Activated B cell treated with CpG ODN at 0.5 μM for 24 hours (primary cell): ENCODE measurements around the gene SFI1. TPM values are rescaled to one million over a fixed set of nuclear protein-coding genes. Genes with fewer than 3 reads are reported as not detected.
"Not testable (repeated sequence)": the region's sequence is repeated elsewhere in the genome, so short reads cannot be mapped to it uniquely, and the experiment has no call there.

ENCODE experiments used
- ATAC-seq: fragments of 200-7000 bp; cut with Tn5 transposase; one replicate; pipeline ENCODE4 v1.10.0; 2021; ENCODE audit warnings: low read depth, mild to moderate bottlenecking, moderate library complexity
- CTCF ChIA-PET: fragments of 350-600 bp; sonication (Branson Sonifier 250); formaldehyde crosslinking; loops from one replicate; lab custom pipeline; 2021; ENCODE audit warnings: antibody characterized with exemption; lab: Charles Lee
- POLR2A ChIA-PET: fragments of 350-600 bp; sonication (Branson Sonifier 250); formaldehyde crosslinking; loops from one replicate; lab custom pipeline; 2021; ENCODE audit warnings: antibody characterized with exemption; lab: Charles Lee
- DNase-seq: peaks from one replicate; pipeline ENCODE4 v3.0.0; 2022
- H3K27ac Mint-ChIP-seq: one replicate; pipeline ENCODE4 v1.8.0; 2020; ENCODE audit warnings: mixed read lengths
- H3K27me3 Mint-ChIP-seq: one replicate; pipeline ENCODE4 v1.8.0; 2021; ENCODE audit warnings: mixed read lengths
- H3K36me3 Mint-ChIP-seq: one replicate; pipeline ENCODE4 v1.8.0; 2021; ENCODE audit warnings: low read depth, mixed read lengths
- H3K4me1 Mint-ChIP-seq: one replicate; pipeline ENCODE4 v1.8.0; 2021; ENCODE audit warnings: mixed read lengths
- H3K4me3 Mint-ChIP-seq: one replicate; pipeline ENCODE4 v1.8.0; 2020; ENCODE audit warnings: mild to moderate bottlenecking, mixed read lengths
- H3K9me3 Mint-ChIP-seq: one replicate; pipeline ENCODE4 v1.8.0; 2020; ENCODE audit warnings: mixed read lengths
- intact Hi-C: fragments of 100-400 bp; cut with micrococcal nuclease; formaldehyde crosslinking; loops from one replicate; pipeline ENCODE4 v1.15.1; 2024
- total RNA-seq: library from RNA; stranded (reverse); gene quantifications from 2 replicates; pipeline ENCODE4 v1.2.3, GENCODE V29; 2022
- TF ChIP-seq, protein P1 (sequence below): fragments of 200-600 bp; IDR thresholded peaks from one replicate; pipeline ENCODE4 v1.8.0; 2022; ENCODE audit warnings: antibody characterized with exemption, mild to moderate bottlenecking

SFI1 gene
- total RNA-seq, 1 donor from 2014 or later = 126 TPM

DNA sequence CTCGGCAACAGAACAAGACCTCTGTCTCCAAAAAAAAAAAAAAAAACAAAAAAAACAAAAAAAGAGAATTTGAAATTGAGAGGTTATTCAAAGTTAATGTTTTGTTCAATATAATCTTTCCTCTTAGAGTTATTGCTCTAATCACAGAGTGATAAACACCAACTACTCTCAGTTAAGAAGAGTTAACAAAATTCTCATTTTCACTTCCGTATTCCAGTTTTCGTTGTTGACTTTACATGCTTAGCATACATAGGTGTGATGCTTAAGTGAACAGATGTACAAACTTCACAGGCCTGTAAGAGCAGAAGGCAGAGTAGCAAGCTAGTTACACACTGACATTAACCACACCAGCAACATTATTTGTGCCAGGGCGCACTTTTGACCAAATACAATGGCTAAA lies 19.0 kb upstream of the SFI1 start:
- TF ChIP-seq, protein P1, sequence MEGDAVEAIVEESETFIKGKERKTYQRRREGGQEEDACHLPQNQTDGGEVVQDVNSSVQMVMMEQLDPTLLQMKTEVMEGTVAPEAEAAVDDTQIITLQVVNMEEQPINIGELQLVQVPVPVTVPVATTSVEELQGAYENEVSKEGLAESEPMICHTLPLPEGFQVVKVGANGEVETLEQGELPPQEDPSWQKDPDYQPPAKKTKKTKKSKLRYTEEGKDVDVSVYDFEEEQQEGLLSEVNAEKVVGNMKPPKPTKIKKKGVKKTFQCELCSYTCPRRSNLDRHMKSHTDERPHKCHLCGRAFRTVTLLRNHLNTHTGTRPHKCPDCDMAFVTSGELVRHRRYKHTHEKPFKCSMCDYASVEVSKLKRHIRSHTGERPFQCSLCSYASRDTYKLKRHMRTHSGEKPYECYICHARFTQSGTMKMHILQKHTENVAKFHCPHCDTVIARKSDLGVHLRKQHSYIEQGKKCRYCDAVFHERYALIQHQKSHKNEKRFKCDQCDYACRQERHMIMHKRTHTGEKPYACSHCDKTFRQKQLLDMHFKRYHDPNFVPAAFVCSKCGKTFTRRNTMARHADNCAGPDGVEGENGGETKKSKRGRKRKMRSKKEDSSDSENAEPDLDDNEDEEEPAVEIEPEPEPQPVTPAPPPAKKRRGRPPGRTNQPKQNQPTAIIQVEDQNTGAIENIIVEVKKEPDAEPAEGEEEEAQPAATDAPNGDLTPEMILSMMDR = no peak
- intact Hi-C loops = loop anchor here (1.0 kb wide), 2 partner anchors 12 to 19 kb away; partner anchors contain the start of genes EIF4ENIF1 and SFI1
- ChIA-PET CTCF (interaction anchor here (1.1 kb wide), 1 partner anchor 80 kb away, joined by 3 read pairs; no protein-coding TSS in a partner anchor), POLR2A (interaction anchor here (0.5 to 1.9 kb wide), 7 partner anchors 12 to 253 kb away, joined by 3 to 15 read pairs (median 5); partner anchors contain the start of genes EIF4ENIF1 and PISD)
- ATAC-seq = peak; percentile 95
- Mint-ChIP-seq H3K27me3 (no peaks in the 10 kb centered on the region), H3K9me3 (no peaks in the 10 kb centered on the region), H3K36me3 (peaks cover 51% of the 10 kb centered on the region), H3K4me3 (no peak overlapping the region), H3K27ac (peak overlapping the region; percentile 82), H3K4me1 (peaks cover 24% of the 10 kb centered on the region)
- DNase-seq = no peak

DNA sequence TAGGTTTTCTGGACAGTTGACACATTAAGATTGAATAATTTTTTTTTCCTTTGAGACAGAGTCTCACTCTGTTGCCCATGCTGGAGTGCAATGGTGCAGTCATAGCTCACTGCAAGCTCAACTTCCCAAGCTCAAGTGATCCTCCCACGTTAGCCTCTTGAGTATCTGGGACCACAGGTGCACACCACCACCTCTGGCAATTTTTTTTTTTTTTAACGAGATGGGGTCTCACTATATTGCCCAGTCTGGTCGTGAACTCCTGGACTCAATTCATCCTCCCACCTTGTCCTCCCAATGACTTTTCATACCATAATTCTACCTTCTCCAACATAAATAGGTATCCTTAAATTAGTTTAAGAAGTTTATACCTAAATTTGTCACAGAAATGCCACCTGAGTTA lies 15.2 kb upstream of the SFI1 start:
- H3K4me3 Mint-ChIP-seq = no peak overlapping the region
- POLR2A ChIA-PET = interaction anchor here (1.0 kb wide), 1 partner anchor 30 kb away, joined by 4 read pairs; no protein-coding TSS in a partner anchor
- H3K36me3 Mint-ChIP-seq = peaks cover 70% of the 10 kb centered on the region
- CTCF ChIA-PET = no interaction called here
- DNase-seq (no peak), ATAC-seq (no peak)
- peaks cover 30% of the 10 kb centered on the region for H3K4me1 Mint-ChIP-seq
- TF ChIP-seq, protein P1 = no peak
- H3K9me3 Mint-ChIP-seq = no peaks in the 10 kb centered on the region
- no peak overlapping the region for H3K27ac Mint-ChIP-seq
- H3K27me3 Mint-ChIP-seq = no peaks in the 10 kb centered on the region
- intact Hi-C loops = no loop called here

DNA sequence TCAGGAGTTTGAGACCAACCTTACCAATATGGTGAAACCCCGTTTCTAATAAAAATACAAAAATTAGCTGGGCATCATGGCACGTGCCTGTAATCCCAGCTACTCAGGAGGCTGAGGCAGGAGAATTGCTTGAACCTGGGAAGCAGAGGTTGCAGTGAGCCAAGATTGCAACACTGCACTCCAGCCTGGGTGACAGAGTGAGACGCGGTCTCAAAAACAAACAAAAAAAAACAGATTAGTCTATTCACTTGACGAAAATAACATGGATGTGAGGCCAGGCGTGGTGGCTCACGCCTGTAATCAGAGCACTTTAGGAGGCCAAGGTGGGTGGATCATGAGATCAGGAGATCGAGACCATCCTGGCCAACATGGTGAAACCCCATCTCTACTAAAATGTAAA lies 13.9 kb upstream of the SFI1 start:
- DNase-seq, H3K9me3 Mint-ChIP-seq, ATAC-seq, CTCF ChIA-PET, H3K27ac Mint-ChIP-seq, intact Hi-C loops, H3K4me3 Mint-ChIP-seq, H3K27me3 Mint-ChIP-seq: not testable (repeated sequence)
- POLR2A ChIA-PET = interaction anchor here (0.6 kb wide), 1 partner anchor 164 kb away, joined by 4 read pairs; no protein-coding TSS in a partner anchor
- peaks cover 21% of the 10 kb centered on the region for H3K4me1 Mint-ChIP-seq
- H3K36me3 Mint-ChIP-seq = peaks cover 76% of the 10 kb centered on the region

DNA sequence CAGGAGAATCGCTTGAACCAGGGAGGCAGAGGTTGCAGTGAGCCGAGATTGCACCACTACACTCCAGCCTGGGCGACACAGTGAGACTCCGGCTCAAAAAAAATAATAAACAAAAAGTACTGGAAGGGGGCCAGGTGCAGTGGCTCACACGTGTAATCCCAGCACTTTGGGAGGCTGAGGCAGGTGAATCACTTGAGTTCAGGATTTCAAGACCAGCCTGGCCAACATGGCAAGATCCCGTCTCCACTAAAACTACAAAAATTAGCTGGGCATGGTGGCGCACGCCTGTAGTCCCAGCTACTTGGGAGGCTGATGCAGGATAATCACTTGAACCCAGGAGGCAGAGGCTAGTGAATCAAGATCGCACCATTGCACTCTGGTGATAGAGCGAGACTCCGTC lies 10.0 kb upstream of the SFI1 start:
- POLR2A ChIA-PET, H3K27me3 Mint-ChIP-seq, H3K4me3 Mint-ChIP-seq, H3K9me3 Mint-ChIP-seq, CTCF ChIA-PET, ATAC-seq, DNase-seq, H3K27ac Mint-ChIP-seq: not testable (repeated sequence)
- intact Hi-C loops = loop anchor here (5.0 kb wide), 1 partner anchor 34 kb away; no protein-coding TSS in a partner anchor
- Mint-ChIP-seq H3K4me1 (peaks cover 38% of the 10 kb centered on the region), H3K36me3 (peaks cover 63% of the 10 kb centered on the region)

DNA sequence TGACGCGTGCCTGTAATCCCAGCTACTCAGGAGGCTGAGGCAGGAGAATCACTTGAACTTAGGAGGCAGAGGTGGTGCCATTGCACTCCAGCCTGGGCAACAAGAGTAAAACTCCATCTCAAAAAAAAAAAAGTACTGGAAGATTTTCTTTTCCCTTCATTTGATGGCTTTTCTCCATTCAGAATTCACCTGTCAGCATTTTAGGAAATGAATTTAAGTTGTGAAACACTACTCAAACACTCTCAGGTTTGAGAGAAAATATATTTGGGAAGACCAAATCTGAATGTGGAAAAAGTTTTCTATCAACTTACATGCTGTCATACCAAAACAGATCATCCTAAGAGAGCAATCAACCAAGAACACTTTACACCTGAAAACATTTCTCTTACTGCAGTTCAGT lies 9.4 kb upstream of the SFI1 start:
- Mint-ChIP-seq H3K4me1 (peaks cover 41% of the 10 kb centered on the region), H3K36me3 (peaks cover 59% of the 10 kb centered on the region), H3K27me3 (no peaks in the 10 kb centered on the region), H3K9me3 (no peaks in the 10 kb centered on the region), H3K4me3 (no peak overlapping the region), H3K27ac (no peak overlapping the region)
- POLR2A ChIA-PET = interaction anchor here (0.6 kb wide), 1 partner anchor 266 kb away, joined by 3 read pairs; no protein-coding TSS in a partner anchor
- no peak for DNase-seq
- no peak for ATAC-seq
- CTCF ChIA-PET = no interaction called here
- intact Hi-C loops = loop anchor here (5.0 kb wide), 1 partner anchor 35 kb away; no protein-coding TSS in a partner anchor
- TF ChIP-seq, protein P1 = no peak

DNA sequence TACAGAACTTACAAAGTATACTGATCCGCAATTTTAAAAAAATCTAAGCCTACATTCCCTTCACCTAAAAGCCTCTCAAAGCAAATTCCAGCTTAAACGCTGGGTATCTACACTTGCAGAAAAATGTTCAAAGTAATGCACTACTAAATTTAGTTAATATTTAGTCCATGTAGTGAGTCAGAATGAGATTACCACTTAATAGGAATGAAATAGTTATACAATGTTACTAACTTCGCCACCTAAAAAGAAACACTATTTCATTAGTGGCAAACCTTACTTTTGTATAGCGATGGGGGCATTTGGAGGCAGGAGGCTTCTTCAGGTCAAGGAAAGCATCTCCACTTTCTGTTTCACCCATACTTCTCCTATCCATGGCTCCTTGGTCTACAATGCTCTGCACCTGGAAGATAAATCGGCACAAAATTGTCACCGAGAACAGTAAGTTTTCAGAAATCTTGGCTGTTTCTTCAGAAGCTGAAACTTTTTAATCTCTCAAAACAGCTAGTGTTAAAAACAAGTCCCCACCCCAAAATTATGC lies 7.9 kb upstream of the SFI1 start:
- DNase-seq = no peak
- H3K9me3 Mint-ChIP-seq = no peaks in the 10 kb centered on the region

More for the DNA sequence above, 7.9 kb upstream of the SFI1 start:
- TF ChIP-seq, protein P1 = no peak
- ChIA-PET POLR2A (interaction anchor here (0.6 to 3.9 kb wide), 8 partner anchors 11 to 481 kb away, joined by 3 to 16 read pairs (median 4); partner anchors contain the start of gene PATZ1), CTCF (interaction anchor here (1.6 kb wide), 1 partner anchor 37 kb away, joined by 6 read pairs; no protein-coding TSS in a partner anchor)
- peak overlapping the region; percentile 72 for H3K4me3 Mint-ChIP-seq
- H3K27ac Mint-ChIP-seq = peak overlapping the region; percentile 85
- H3K27me3 Mint-ChIP-seq = no peaks in the 10 kb centered on the region
- ATAC-seq = no peak
- peaks cover 44% of the 10 kb centered on the region for H3K4me1 Mint-ChIP-seq
- H3K36me3 Mint-ChIP-seq = peaks cover 49% of the 10 kb centered on the region
- intact Hi-C loops = loop anchor here (2.0 to 5.0 kb wide), 2 partner anchors 36 to 198 kb away; no protein-coding TSS in a partner anchor
